GM12878 (cell line): ENCODE measurements around the gene ADGRD1.

ENCODE experiments used
- BHLHE40 ChIP-seq, 2 experiments: fragments of 450-650 bp in 1 of 2; IDR thresholded peaks; 2 replicates each; pipeline ENCODE4 v1.6.1; 2011 to 2017; ENCODE audit warnings: low read depth in 2 of 2, borderline replicate concordance in 1 of 2, improper control_type of control experiment in 1 of 2, low read length in 1 of 2, mild to moderate bottlenecking in 1 of 2
- HDAC6 ChIP-seq: fragments of 200-600 bp; sonication (generic); IDR thresholded peaks from one replicate; pipeline ENCODE4 v1.8.0; 2017; ENCODE audit warnings: antibody characterized with exemption; ENCODE audit not compliant: unreplicated experiment
- NBN ChIP-seq: fragments of 450-650 bp; IDR thresholded peaks from 2 replicates; pipeline ENCODE4 v1.6.1; 2016
- POLR2AphosphoS5 ChIP-seq: IDR thresholded peaks from 2 replicates; pipeline ENCODE4 v1.6.1; 2011; ENCODE audit warnings: mild to moderate bottlenecking, low read length, inconsistent platforms
- SIN3A ChIP-seq: IDR thresholded peaks from 2 replicates; pipeline ENCODE4 v1.6.1; 2012; ENCODE audit warnings: low read depth, low read length, improper control_type of control experiment
- YY1 ChIP-seq: IDR thresholded peaks from 2 replicates; pipeline ENCODE4 v1.6.1; 2011; ENCODE audit warnings: low read depth, mild to moderate bottlenecking, low read length
- TF ChIP-seq, protein P1 (sequence below), 3 experiments: IDR thresholded peaks in 2 of 3; conservative IDR thresholded peaks in 1 of 3; 2 replicates each; pipeline ENCODE4 v1.5.1; 2011; ENCODE audit warnings: low read depth in 3 of 3, low read length in 3 of 3, mild to moderate bottlenecking in 3 of 3, control low read depth in 2 of 3, moderate library complexity in 2 of 3, inconsistent platforms in 1 of 3, mixed read lengths in 1 of 3; ENCODE audit not compliant: control insufficient read depth in 2 of 3, insufficient read depth in 1 of 3; ENCODE audit errors: extremely low read depth in 1 of 3
- TF ChIP-seq, protein P2 (sequence below): fragments of 450-650 bp; IDR thresholded peaks from 2 replicates; pipeline ENCODE4 v1.6.1; 2017; ENCODE audit warnings: mild to moderate bottlenecking, moderate library complexity

DNA sequence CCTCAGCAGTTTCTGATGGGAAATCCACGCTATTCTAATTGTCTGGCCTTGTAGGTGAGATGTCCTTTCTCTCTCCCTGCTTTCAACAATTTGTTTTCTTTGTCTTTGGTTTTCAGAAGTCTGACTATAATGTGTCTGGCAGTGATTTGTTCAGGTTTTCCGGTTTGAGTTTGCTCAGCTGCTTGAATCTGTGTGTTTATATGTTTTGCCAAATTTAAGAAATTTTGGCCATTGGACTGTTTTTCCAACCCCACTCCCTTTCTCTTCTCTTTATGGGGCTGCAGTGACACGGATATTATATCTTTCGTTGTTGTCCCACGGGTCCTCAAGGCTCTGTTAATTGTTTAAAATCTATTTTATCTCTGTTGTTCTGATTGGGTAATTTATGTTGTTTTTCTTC is 105.0 kb downstream of the ADGRD1 start:
- TF ChIP-seq, protein P1, sequence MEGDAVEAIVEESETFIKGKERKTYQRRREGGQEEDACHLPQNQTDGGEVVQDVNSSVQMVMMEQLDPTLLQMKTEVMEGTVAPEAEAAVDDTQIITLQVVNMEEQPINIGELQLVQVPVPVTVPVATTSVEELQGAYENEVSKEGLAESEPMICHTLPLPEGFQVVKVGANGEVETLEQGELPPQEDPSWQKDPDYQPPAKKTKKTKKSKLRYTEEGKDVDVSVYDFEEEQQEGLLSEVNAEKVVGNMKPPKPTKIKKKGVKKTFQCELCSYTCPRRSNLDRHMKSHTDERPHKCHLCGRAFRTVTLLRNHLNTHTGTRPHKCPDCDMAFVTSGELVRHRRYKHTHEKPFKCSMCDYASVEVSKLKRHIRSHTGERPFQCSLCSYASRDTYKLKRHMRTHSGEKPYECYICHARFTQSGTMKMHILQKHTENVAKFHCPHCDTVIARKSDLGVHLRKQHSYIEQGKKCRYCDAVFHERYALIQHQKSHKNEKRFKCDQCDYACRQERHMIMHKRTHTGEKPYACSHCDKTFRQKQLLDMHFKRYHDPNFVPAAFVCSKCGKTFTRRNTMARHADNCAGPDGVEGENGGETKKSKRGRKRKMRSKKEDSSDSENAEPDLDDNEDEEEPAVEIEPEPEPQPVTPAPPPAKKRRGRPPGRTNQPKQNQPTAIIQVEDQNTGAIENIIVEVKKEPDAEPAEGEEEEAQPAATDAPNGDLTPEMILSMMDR (IDR thresholded peaks at IDR 0.05 in 2 of 3, conservative IDR thresholded peaks at IDR 0.05 in 1 of 3; ENCODE audit: control insufficient read depth in 2 of 3, extremely low read depth in 1 of 3, insufficient read depth in 1 of 3, low read depth in 3 of 3, low read length in 3 of 3), result no peak
- TF ChIP-seq BHLHE40 (IDR thresholded peaks at IDR 0.05; ENCODE audit: borderline replicate concordance in 1 of 2, low read depth in 2 of 2, low read length in 1 of 2) (no peak), HDAC6 (no peak), NBN (no peak), YY1 (no peak), POLR2AphosphoS5 (no peak), SIN3A (no peak)
- TF ChIP-seq, protein P2, sequence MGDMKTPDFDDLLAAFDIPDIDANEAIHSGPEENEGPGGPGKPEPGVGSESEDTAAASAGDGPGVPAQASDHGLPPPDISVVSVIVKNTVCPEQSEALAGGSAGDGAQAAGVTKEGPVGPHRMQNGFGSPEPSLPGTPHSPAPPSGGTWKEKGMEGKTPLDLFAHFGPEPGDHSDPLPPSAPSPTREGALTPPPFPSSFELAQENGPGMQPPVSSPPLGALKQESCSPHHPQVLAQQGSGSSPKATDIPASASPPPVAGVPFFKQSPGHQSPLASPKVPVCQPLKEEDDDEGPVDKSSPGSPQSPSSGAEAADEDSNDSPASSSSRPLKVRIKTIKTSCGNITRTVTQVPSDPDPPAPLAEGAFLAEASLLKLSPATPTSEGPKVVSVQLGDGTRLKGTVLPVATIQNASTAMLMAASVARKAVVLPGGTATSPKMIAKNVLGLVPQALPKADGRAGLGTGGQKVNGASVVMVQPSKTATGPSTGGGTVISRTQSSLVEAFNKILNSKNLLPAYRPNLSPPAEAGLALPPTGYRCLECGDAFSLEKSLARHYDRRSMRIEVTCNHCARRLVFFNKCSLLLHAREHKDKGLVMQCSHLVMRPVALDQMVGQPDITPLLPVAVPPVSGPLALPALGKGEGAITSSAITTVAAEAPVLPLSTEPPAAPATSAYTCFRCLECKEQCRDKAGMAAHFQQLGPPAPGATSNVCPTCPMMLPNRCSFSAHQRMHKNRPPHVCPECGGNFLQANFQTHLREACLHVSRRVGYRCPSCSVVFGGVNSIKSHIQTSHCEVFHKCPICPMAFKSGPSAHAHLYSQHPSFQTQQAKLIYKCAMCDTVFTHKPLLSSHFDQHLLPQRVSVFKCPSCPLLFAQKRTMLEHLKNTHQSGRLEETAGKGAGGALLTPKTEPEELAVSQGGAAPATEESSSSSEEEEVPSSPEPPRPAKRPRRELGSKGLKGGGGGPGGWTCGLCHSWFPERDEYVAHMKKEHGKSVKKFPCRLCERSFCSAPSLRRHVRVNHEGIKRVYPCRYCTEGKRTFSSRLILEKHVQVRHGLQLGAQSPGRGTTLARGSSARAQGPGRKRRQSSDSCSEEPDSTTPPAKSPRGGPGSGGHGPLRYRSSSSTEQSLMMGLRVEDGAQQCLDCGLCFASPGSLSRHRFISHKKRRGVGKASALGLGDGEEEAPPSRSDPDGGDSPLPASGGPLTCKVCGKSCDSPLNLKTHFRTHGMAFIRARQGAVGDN, result no peak
